Hepatocyte (in vitro differentiated cells): ENCODE results near the gene PALD1. TPM values are rescaled to one million over a fixed set of nuclear protein-coding genes. Genes with fewer than 3 reads are reported as not detected.

Experiments
- DNase-seq: peaks from one replicate; pipeline ENCODE4 v3.0.0-alpha.2; 2016; ENCODE audit warnings: low spot score
- H2AFZ ChIP-seq: fragments of 200-600 bp; sonication (generic); 2 replicates; pipeline ENCODE4 v1.6.0; 2016; ENCODE audit warnings: antibody characterized with exemption, mild to moderate bottlenecking
- H3K27ac ChIP-seq: fragments of 200-600 bp; sonication (generic); 2 replicates; pipeline ENCODE4 v1.5.1; 2016; ENCODE audit warnings: mild to moderate bottlenecking
- H3K27me3 ChIP-seq: fragments of 200-600 bp; sonication (generic); 2 replicates; pipeline ENCODE4 v1.6.1; 2016
- H3K36me3 ChIP-seq: fragments of 200-600 bp; sonication (generic); replicated peaks from 2 replicates; pipeline ENCODE4 v1.5.1; 2016; ENCODE audit warnings: low read depth; ENCODE audit not compliant: insufficient read depth
- H3K4me1 ChIP-seq: fragments of 200-600 bp; sonication (generic); 2 replicates; pipeline ENCODE4 v1.5.1; 2016; ENCODE audit warnings: mild to moderate bottlenecking, moderate library complexity; ENCODE audit not compliant: insufficient read depth
- H3K4me2 ChIP-seq: fragments of 200-600 bp; sonication (generic); 2 replicates; pipeline ENCODE4 v1.6.0; 2016
- H3K4me3 ChIP-seq: fragments of 200-600 bp; sonication (generic); 2 replicates; pipeline ENCODE4 v1.5.1; 2016; ENCODE audit warnings: mild to moderate bottlenecking
- H3K79me2 ChIP-seq: fragments of 200-600 bp; sonication (generic); 2 replicates; pipeline ENCODE4 v1.6.0; 2017; ENCODE audit warnings: mild to moderate bottlenecking
- H3K9me2 ChIP-seq: fragments of 200-600 bp; sonication (generic); replicated peaks from 2 replicates; pipeline ENCODE4 v1.6.0; 2017; ENCODE audit warnings: mild to moderate bottlenecking; ENCODE audit not compliant: insufficient read depth
- H3K9me3 ChIP-seq: fragments of 200-600 bp; sonication (generic); 2 replicates; pipeline ENCODE4 v1.5.1; 2016; ENCODE audit warnings: low read depth, mild to moderate bottlenecking
- H4K20me1 ChIP-seq: fragments of 200-600 bp; sonication (generic); 2 replicates; pipeline ENCODE4 v1.6.0; 2016; ENCODE audit warnings: mild to moderate bottlenecking; ENCODE audit not compliant: insufficient read depth, poor library complexity, severe bottlenecking
- CTCF ChIP-seq: fragments of 200-600 bp; sonication (generic); IDR thresholded peaks from 2 replicates; pipeline ENCODE4 v1.5.1; 2016; ENCODE audit warnings: antibody characterized with exemption, mild to moderate bottlenecking; ENCODE audit not compliant: poor library complexity
- EZH2 ChIP-seq: fragments of 200-600 bp; sonication (generic); IDR thresholded peaks from 2 replicates; pipeline ENCODE4 v1.6.1; 2016; ENCODE audit warnings: antibody characterized with exemption, mild to moderate bottlenecking, borderline replicate concordance
- EZH2phosphoT487 ChIP-seq: fragments of 200-600 bp; sonication (generic); IDR thresholded peaks from one replicate; pipeline ENCODE4 v1.6.1; 2018; ENCODE audit warnings: antibody characterized with exemption, mild to moderate bottlenecking, low read depth, moderate library complexity; ENCODE audit not compliant: unreplicated experiment, severe bottlenecking
- WGBS: methylation state at CpG from one replicate; pipeline ENCODE4 v1.1.6; 2016; ENCODE audit warnings: low lambda C conversion rate; ENCODE audit errors: missing lambda C conversion rate; 5-methylcytosine and 5-hydroxymethylcytosine counted together
- polyA plus RNA-seq: library from polyadenylated mRNA; unstranded; fragments of >200 nt; fragmentation: Nextera tagmentation; extraction: Ambion mirVana; gene quantifications from 2 replicates; pipeline ENCODE4 v1.2.1, GENCODE V29; 2016
- total RNA-seq: library from RNA; depleted of rRNA; stranded (reverse); fragments of >200 nt; gene quantifications from 2 replicates; pipeline ENCODE4 v1.2.3, GENCODE V29; 2014

The PALD1 gene
- total and polyA plus RNA-seq, 2 experiments from 2014 or later = 1.3 to 2.2 TPM

DNA sequence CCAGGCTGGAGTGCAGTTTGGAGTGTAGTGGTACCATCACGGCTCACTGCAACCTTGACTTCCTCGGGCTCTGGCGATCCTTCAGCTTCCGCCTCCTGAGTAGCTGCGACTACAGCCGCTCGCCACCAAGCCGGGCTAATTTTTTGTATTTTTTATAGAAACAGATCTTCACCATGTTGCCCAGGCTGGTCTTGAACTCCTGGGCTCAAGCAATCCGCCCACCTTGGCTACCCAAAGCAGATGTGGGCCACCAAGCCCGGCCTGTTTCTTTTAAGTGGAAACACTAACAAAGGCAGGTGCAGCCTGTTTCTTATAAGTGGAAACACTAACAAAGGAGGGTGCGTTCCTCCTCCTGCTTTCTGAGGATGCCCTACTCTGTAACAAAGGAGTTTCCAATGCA, 105.8 kb downstream of the PALD1 start:
- no peaks in the 10 kb centered on the region for H3K79me2 ChIP-seq
- no peaks in the 10 kb centered on the region for H4K20me1 ChIP-seq
- no peaks in the 10 kb centered on the region for H3K27me3 ChIP-seq
- no peak for DNase-seq
- no peaks in the 10 kb centered on the region for H3K9me3 ChIP-seq
- H3K4me2 ChIP-seq = peak overlapping the region; percentile 26
- H3K4me1 ChIP-seq = peaks cover 23% of the 10 kb centered on the region
- H3K27ac ChIP-seq = peak overlapping the region; percentile 33
- TF ChIP-seq EZH2phosphoT487 (no peak), EZH2 (no peak), CTCF (no peak)
- WGBS = 92% methylated on average over 11 of the region's 11 CpGs
- no peaks in the 10 kb centered on the region for H3K9me2 ChIP-seq
- H2AFZ ChIP-seq = no peak overlapping the region
- H3K36me3 ChIP-seq = no peaks in the 10 kb centered on the region
- no peak overlapping the region for H3K4me3 ChIP-seq

- DNase-seq = peak; percentile 78
- Histone ChIP-seq H4K20me1 (no peaks in the 10 kb centered on the region), H2AFZ (no peak overlapping the region), H3K4me1 (peaks cover 24% of the 10 kb centered on the region), H3K36me3 (no peaks in the 10 kb centered on the region), H3K79me2 (no peaks in the 10 kb centered on the region), H3K4me2 (peak overlapping the region; percentile 26), H3K9me3 (no peaks in the 10 kb centered on the region), H3K4me3 (no peak overlapping the region), H3K27ac (peak overlapping the region; percentile 68), H3K27me3 (no peaks in the 10 kb centered on the region), H3K9me2 (no peaks in the 10 kb centered on the region)
- WGBS = 18% methylated on average over 7 of the region's 7 CpGs
- TF ChIP-seq EZH2 = no peak
- TF ChIP-seq CTCF = no peak
- no peak for TF ChIP-seq EZH2phosphoT487
Measured at GRCh38 chr10:70584909-70585544, 106.5 kb downstream of the PALD1 start.

GRCh38 chr10:70585578-70586169, 107.1 kb downstream of the PALD1 start:
- TF ChIP-seq EZH2phosphoT487 (no peak), EZH2 (no peak), CTCF (no peak)
- Histone ChIP-seq H3K9me3 (no peaks in the 10 kb centered on the region), H3K36me3 (no peaks in the 10 kb centered on the region), H3K4me3 (no peak overlapping the region), H3K27me3 (no peaks in the 10 kb centered on the region), H3K9me2 (no peaks in the 10 kb centered on the region), H3K4me2 (no peak overlapping the region), H2AFZ (no peak overlapping the region), H3K79me2 (no peaks in the 10 kb centered on the region), H3K27ac (peak overlapping the region; percentile 68), H4K20me1 (no peaks in the 10 kb centered on the region), H3K4me1 (peaks cover 27% of the 10 kb centered on the region)
- WGBS = 84% methylated on average over 8 of the region's 8 CpGs
- DNase-seq = no peak
